Right atrium auricular region (tissue), 2 donors: ENCODE measurements around the gene KDM4B. TPM values are rescaled to one million over a fixed set of nuclear protein-coding genes. Genes with fewer than 3 reads are reported as not detected.

Experiments used
- DNase-seq: peaks from one replicate; pipeline ENCODE4 v3.0.0-alpha.2; 2019; ENCODE audit warnings: low spot score
- H3K27ac ChIP-seq, 2 donors: fragments of 200-600 bp; sonication (generic); 1 replicate in 1 of 2; 2 replicates in 1 of 2; pipeline ENCODE4 v1.5.1; 2016 to 2019
- H3K27me3 ChIP-seq, 2 donors: fragments of 200-600 bp; sonication (generic); one replicate each; pipeline versions ENCODE4 v1.5.1 to v1.6.0; 2017 to 2019
- H3K36me3 ChIP-seq: fragments of 200-600 bp; sonication (generic); one replicate; pipeline ENCODE4 v1.5.1; 2016
- H3K4me1 ChIP-seq, 2 donors: fragments of 200-600 bp; sonication (generic); one replicate each; pipeline versions ENCODE4 v1.5.1 to v1.6.0; 2017 to 2019
- H3K4me3 ChIP-seq, 2 donors: fragments of 200-600 bp; sonication (generic); 1 replicate in 1 of 2; 2 replicates in 1 of 2; pipeline ENCODE4 v1.5.1; 2017 to 2019; ENCODE audit warnings: mild to moderate bottlenecking in 1 of 2, moderate library complexity in 1 of 2
- H3K9me3 ChIP-seq, 2 donors: fragments of 200-600 bp; sonication (generic); one replicate each; pipeline ENCODE4 v1.5.1; 2019
- total RNA-seq, 2 donors: library from RNA; depleted of rRNA; stranded (reverse); fragments of >200 nt; gene quantifications; one replicate each; pipeline ENCODE4 v1.1.0, GENCODE V29; 2016
- TF ChIP-seq, protein P1 (sequence below), 2 donors: fragments of 200-600 bp; sonication (generic); IDR thresholded peaks; one replicate each; pipeline ENCODE4 v1.5.1; 2019; ENCODE audit warnings: antibody characterized with exemption in 2 of 2

The KDM4B gene
- total RNA-seq, 2 donors from 2014 or later = 17.6 to 26.0 TPM

DNA sequence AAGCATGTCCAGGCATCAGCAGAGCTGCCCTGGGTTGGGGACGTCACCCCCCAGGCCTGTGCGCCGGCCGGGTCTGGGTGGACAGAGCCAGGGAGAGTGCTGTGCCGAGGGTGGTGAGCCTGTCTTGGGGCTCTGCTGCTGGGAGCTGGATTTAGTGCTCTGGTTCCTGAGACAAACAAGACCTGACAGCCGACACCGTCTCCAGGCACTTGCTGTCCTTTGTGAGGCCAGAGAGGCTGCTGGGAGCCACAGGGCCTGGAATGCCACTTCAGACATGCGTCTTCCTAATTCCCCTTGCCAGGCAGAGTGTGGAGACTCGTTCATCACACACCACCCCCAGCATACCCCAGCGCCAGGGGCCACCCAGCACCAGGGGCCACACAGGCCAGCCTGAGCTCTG is 165.8 kb downstream of the KDM4B start:
- Histone ChIP-seq H3K4me3 (no peak overlapping the region), H3K36me3 (peaks cover 53% of the 10 kb centered on the region), H3K4me1 (peaks cover 0 to under 1% of the 10 kb centered on the region in 2 donors), H3K27ac (peak overlapping the region; percentile 16 to 51), H3K27me3 (no peaks in the 10 kb centered on the region), H3K9me3 (no peaks in the 10 kb centered on the region)
- TF ChIP-seq, protein P1, sequence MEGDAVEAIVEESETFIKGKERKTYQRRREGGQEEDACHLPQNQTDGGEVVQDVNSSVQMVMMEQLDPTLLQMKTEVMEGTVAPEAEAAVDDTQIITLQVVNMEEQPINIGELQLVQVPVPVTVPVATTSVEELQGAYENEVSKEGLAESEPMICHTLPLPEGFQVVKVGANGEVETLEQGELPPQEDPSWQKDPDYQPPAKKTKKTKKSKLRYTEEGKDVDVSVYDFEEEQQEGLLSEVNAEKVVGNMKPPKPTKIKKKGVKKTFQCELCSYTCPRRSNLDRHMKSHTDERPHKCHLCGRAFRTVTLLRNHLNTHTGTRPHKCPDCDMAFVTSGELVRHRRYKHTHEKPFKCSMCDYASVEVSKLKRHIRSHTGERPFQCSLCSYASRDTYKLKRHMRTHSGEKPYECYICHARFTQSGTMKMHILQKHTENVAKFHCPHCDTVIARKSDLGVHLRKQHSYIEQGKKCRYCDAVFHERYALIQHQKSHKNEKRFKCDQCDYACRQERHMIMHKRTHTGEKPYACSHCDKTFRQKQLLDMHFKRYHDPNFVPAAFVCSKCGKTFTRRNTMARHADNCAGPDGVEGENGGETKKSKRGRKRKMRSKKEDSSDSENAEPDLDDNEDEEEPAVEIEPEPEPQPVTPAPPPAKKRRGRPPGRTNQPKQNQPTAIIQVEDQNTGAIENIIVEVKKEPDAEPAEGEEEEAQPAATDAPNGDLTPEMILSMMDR (IDR thresholded peaks at IDR 0.05) = no peak
- DNase-seq = no peak

DNA sequence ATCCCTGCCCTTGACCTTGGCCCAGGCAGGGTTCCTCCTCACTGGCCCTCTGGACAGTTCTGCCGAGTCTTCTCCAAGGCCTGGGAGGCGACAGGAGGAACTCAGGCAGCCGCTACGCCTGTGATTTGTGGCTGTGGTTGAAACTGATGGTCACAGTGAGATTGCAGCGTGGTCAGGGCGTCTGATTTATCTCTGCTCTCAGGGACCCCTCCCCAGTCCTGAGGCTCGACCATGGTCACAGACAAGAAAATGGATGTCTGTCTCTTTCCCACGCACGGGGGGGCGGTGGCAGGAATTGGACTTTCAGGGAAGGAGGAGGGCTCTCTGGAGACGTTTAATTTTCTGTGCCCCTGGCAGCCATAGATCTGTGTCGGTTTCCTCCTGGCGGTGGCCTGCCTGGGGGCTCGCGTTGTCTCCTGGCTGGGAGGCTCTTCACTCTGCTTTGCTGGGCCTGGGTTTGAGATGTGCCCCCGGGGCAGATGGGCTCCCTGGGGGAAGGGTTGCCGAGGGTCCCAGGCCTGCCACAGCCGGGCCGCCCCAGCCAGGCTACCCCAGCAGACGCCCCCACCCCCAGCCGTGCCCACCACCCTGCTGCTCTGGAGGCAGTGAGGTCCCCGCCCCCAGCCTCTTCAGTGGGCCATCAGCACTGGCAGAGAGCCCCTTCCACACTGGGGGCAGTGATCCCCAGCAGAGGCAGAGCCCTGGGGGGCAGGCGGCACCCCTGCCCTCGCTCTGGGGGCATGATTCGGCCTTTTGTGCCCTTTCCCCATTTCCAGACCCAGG is 167.4 kb downstream of the KDM4B start:
- Histone ChIP-seq H3K27me3 (no peaks in the 10 kb centered on the region), H3K27ac (no peak overlapping the region), H3K4me1 (peaks cover 0 to 15% of the 10 kb centered on the region in 2 donors), H3K4me3 (no peak overlapping the region), H3K9me3 (no peaks in the 10 kb centered on the region), H3K36me3 (peaks cover 55% of the 10 kb centered on the region)
- no peak for DNase-seq
- TF ChIP-seq, protein P1 (IDR thresholded peaks at IDR 0.05) = no peak

DNA sequence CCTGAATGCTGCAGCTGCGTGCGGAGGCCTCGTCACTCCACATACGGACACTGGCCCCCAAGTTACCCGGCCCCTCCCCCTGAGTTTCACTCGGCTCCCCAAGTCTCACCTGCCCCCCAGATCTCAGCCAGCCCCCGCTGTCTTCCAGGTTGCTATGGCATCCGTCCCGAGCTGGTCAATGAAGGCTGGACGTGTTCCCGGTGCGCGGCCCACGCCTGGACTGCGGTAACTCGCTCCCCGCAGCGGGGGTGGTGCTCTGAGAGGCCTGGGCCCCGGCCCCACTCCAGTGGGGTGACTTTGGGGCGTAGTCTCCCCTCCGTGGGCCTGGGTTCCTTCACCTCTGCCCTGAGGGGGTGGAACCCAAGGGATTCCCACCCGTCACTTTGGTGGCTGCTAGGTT is 168.2 kb downstream of the KDM4B start:
- H3K36me3 ChIP-seq = peaks cover 52% of the 10 kb centered on the region
- no peak for DNase-seq
- H3K4me3 ChIP-seq = no peak overlapping the region
- no peaks in the 10 kb centered on the region for H3K9me3 ChIP-seq
- H3K4me1 ChIP-seq = peaks cover 0 to 24% of the 10 kb centered on the region in 2 donors
- H3K27me3 ChIP-seq = no peaks in the 10 kb centered on the region
- TF ChIP-seq, protein P1 (IDR thresholded peaks at IDR 0.05) = no peak
- H3K27ac ChIP-seq = no peak overlapping the region

DNA sequence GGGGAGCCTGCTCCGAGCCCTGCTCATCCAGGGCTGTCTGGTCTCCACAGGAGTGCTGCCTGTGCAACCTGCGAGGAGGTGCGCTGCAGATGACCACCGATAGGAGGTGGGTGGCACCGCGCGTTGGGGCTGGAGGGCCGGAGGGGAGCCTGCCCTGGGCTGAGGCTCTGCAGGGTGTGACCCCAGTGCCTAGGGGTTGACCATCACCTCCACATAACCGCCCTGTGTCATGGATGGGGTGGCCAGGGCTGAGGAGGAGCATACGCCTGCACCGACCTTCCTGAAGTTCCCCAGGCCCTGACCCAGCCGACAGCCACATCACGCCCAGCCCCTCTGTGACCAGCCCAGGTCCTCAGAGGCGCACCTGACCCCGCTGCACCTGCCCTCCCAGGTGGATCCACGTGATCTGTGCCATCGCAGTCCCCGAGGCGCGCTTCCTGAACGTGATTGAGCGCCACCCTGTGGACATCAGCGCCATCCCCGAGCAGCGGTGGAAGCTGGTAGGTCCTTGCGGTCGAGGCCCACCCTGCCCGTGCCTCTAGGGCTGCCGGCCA is 168.7 kb downstream of the KDM4B start:
- TF ChIP-seq, protein P1 (IDR thresholded peaks at IDR 0.05) = peak in 1 of 2 donors; percentile 37
- no peak overlapping the region for H3K27ac ChIP-seq
- peaks cover 0 to 29% of the 10 kb centered on the region in 2 donors for H3K4me1 ChIP-seq
- H3K36me3 ChIP-seq = peaks cover 56% of the 10 kb centered on the region
- no peak overlapping the region for H3K4me3 ChIP-seq
- no peak for DNase-seq
- H3K27me3 ChIP-seq = no peaks in the 10 kb centered on the region
- no peaks in the 10 kb centered on the region for H3K9me3 ChIP-seq

DNA sequence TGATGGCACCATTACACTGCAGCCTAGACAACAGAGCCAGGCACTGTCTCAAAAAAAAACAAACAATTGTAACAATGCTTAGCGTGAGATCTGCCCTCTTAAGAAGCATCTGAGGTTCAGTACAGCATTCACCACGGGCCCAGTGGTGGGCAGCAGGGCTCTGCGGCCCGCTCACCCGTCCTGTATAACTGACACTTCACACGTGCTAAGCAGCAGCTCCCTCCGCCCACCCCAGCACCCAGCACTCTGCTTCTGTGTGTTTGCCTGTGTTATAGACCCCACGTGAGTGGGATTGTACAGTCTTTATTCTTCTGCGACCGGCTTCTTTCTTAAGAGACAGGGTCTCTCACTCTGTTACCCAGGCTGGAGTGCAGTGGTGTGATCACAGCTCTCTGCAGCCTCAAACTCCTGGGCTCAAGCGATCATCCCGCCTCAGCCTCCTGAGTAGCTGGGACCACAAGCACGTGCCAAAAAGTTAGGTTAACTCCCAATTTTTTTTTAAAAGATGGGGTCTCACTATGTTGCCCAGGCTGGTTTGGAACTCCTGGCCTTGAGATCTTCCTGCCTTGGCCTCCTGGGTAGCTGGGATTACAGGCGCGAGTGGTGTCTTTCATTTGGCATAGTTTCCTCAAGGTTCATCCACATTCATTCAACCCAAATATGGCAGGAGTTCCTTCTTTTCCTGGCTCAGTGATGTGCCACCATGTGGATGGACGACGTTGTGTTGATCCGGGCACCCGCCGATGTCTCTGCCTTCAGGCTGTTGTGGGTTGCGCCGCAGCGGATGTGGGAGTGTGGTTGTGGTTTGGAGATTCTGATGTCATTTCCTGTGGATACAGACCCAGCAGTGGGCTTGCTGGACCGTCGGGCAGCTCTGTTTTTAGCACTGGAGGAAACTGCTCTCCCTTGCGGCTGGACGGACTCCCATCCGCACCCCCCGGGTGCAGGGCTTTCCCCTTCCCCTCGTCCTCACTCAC is 170.0 kb downstream of the KDM4B start:
- Histone ChIP-seq H3K27ac (no peak overlapping the region), H3K4me1 (peaks cover 0 to 41% of the 10 kb centered on the region in 2 donors), H3K9me3 (no peaks in the 10 kb centered on the region), H3K27me3 (no peaks in the 10 kb centered on the region), H3K36me3 (peaks cover 58% of the 10 kb centered on the region), H3K4me3 (no peak overlapping the region)
- no peak for DNase-seq
- TF ChIP-seq, protein P1 (IDR thresholded peaks at IDR 0.05) = no peak
